Measurements from ENCODE around the gene ABCB11.

DNA sequence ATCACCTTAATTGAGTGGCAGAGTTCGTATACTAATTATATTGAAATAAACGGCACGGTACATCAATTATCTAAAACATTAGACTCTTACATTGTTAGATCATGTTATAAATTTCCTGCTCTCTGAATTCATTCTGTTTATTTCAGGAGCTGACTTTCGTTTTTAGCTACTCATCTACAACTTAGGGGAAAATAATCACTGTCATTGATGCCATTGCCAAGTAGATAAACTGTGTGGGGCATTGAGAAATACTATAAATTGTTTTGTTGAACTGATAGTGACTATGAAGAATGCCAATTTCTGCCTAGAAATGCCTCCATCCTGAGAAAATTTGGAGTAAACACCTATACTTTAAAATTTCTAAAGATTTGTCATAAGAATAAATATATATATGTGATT, 17.5 kb downstream of the ABCB11 start:
- no peak for TF ChIP-seq POLR2AphosphoS5 (IDR thresholded peaks at IDR 0.05; ENCODE audit: insufficient read depth in 1 of 2, low read depth in 1 of 2)
- TF ChIP-seq, protein P1, sequence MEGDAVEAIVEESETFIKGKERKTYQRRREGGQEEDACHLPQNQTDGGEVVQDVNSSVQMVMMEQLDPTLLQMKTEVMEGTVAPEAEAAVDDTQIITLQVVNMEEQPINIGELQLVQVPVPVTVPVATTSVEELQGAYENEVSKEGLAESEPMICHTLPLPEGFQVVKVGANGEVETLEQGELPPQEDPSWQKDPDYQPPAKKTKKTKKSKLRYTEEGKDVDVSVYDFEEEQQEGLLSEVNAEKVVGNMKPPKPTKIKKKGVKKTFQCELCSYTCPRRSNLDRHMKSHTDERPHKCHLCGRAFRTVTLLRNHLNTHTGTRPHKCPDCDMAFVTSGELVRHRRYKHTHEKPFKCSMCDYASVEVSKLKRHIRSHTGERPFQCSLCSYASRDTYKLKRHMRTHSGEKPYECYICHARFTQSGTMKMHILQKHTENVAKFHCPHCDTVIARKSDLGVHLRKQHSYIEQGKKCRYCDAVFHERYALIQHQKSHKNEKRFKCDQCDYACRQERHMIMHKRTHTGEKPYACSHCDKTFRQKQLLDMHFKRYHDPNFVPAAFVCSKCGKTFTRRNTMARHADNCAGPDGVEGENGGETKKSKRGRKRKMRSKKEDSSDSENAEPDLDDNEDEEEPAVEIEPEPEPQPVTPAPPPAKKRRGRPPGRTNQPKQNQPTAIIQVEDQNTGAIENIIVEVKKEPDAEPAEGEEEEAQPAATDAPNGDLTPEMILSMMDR (IDR thresholded peaks at IDR 0.05): no peak

All from vagina (tissue), 2 donors.